Femur (tissue), 1 donor: ENCODE measurements around the gene SLC2A4RG.
A peak's percentile ranks its signal among the peaks of the same experiment; 100 is the strongest.

Experiments used
- DNase-seq: peaks from one replicate; pipeline ENCODE4 v3.0.0-alpha.2; 2017

Gene SLC2A4RG

GRCh38 chr20:63739130-63740069, at the start of gene SLC2A4RG:
Gene SLC2A4RG, plus strand, starts transcription at chr20:63739776. Its CDS starts 137 bp downstream, at chr20:63739913.
- peak; percentile 88 for DNase-seq

GRCh38 chr20:63690003-63690897, 49.3 kb upstream of the SLC2A4RG start:
- peak; percentile 25 for DNase-seq

- peak; percentile 32 for DNase-seq
Observed at GRCh38 chr20:63690898-63691710, 48.5 kb upstream of the SLC2A4RG start.

GRCh38 chr20:63691711-63692435, 47.7 kb upstream of the SLC2A4RG start:
- DNase-seq = peak; percentile 44

- peak; percentile 37 for DNase-seq
Observed at GRCh38 chr20:63692436-63693082, 47.0 kb upstream of the SLC2A4RG start.

GRCh38 chr20:63693083-63693732, 46.4 kb upstream of the SLC2A4RG start:
- DNase-seq = no peak

GRCh38 chr20:63693733-63694583, 45.6 kb upstream of the SLC2A4RG start:
- DNase-seq = peak; percentile 39

GRCh38 chr20:63694584-63695423, 44.8 kb upstream of the SLC2A4RG start:
- peak; percentile 26 for DNase-seq

- peak; percentile 39 for DNase-seq
Observed at GRCh38 chr20:63695424-63696305, 43.9 kb upstream of the SLC2A4RG start.

GRCh38 chr20:63696306-63696627, 43.3 kb upstream of the SLC2A4RG start:
- no peak for DNase-seq

GRCh38 chr20:63696628-63697356, 42.8 kb upstream of the SLC2A4RG start, which contains the start of gene TNFRSF6B:
Gene TNFRSF6B, plus strand, starts transcription at chr20:63696652. Its CDS starts 116 bp downstream, at chr20:63696768.
- DNase-seq = no peak

- peak; percentile 40 for DNase-seq
Observed at GRCh38 chr20:63697357-63697867, 42.2 kb upstream of the SLC2A4RG start.

- peak; percentile 19 for DNase-seq
Observed at GRCh38 chr20:63697868-63698545, 41.6 kb upstream of the SLC2A4RG start.

- DNase-seq = peak; percentile 66
Observed at GRCh38 chr20:63698739-63699465, 40.7 kb upstream of the SLC2A4RG start.

GRCh38 chr20:63699466-63700198, 39.9 kb upstream of the SLC2A4RG start:
- peak; percentile 35 for DNase-seq
